Measurements from ENCODE around the gene ZMIZ1.
A peak's percentile ranks its signal among the peaks of the same experiment; 100 is the strongest.

Gene ZMIZ1

DNA sequence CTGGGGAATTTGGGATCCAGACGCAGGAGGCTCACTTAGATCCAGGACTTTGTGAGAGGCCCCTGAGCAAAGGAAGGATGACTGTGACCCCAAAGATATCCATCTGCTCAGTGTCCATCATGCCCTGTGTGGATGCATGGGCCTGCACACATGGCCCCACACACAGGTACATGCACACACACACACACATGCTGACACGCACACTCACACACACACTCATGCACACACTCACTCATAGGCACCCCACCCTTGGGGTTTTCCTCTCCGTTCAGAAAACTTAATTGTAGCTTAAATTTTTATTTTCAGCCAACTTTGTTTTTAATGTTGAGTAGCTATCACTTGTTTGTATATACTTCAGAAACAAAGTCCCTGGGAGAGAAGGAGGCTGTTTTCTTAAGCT, 184.9 kb downstream of the ZMIZ1 start:
- no peak for DNase-seq

GRCh38 chr10:79254333-79255006, 185.7 kb downstream of the ZMIZ1 start:
- DNase-seq: no peak

DNA sequence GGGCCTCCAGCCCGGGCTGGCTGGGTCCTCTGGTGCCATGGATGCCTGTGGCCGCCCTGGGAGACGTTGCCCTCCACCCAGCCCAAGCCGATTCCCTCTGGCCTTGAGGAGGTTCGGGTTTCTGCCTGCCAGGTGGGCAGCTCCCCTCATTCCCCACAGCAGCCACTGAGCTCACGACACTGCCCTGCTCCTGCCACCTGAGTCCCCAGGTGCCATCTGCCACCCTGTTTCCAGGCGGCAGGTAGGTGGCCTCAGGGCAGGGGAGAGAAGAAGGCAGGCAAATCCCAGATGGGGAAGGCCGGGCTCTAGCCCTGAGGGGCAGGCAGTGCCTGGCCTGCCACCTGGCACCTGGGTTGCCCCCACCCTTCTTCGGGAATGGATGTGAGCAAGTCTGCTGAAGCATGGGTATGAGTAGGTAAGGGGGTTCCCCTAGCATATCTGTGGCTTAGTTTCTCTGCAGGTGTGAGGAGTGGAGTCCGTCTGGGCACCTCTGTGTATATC, 186.3 kb downstream of the ZMIZ1 start:
- no peak for DNase-seq

GRCh38 chr10:79256264-79256806, 187.6 kb downstream of the ZMIZ1 start:
- no peak for DNase-seq

DNA sequence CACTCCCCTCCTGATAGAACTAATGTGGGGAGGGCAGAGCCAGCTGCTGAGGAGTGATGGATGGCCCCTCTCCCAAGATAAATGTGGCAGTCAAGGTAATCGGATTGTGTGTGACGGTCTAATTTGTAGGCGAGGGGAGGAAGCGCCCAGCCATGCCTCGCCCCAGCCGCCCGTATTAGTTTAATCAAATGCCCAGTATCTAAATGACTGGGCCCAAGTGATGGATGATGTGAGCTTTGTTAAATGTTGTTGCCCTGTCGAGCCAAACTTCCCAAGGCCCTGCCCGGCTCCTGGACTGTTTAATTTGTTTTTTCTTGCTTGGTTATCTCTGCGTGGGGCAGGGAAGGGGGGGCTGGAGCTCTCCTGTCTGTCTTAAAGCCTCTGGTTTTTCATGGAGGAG, 190.1 kb downstream of the ZMIZ1 start:
- no peak for DNase-seq

DNA sequence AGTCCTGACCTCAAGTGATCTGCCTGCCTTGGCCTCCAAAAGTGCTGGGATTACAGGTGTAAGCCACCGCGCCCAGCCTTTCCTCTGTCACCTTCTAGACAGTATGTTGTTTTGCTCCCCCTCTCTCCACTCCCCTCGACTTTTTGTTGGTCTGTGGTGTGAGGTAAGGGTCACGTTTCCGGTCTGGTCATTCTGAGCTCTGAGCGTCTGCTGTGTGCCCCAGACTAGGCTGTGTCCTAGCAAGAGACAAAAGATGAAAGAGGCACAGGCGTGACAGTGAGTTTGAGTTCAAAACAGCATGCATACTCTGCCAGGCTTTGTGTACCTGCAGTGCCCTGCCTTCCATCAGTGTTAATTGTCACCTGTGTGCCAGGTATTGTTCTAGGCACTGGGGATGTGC, 191.1 kb downstream of the ZMIZ1 start:
- no peak for DNase-seq

DNA sequence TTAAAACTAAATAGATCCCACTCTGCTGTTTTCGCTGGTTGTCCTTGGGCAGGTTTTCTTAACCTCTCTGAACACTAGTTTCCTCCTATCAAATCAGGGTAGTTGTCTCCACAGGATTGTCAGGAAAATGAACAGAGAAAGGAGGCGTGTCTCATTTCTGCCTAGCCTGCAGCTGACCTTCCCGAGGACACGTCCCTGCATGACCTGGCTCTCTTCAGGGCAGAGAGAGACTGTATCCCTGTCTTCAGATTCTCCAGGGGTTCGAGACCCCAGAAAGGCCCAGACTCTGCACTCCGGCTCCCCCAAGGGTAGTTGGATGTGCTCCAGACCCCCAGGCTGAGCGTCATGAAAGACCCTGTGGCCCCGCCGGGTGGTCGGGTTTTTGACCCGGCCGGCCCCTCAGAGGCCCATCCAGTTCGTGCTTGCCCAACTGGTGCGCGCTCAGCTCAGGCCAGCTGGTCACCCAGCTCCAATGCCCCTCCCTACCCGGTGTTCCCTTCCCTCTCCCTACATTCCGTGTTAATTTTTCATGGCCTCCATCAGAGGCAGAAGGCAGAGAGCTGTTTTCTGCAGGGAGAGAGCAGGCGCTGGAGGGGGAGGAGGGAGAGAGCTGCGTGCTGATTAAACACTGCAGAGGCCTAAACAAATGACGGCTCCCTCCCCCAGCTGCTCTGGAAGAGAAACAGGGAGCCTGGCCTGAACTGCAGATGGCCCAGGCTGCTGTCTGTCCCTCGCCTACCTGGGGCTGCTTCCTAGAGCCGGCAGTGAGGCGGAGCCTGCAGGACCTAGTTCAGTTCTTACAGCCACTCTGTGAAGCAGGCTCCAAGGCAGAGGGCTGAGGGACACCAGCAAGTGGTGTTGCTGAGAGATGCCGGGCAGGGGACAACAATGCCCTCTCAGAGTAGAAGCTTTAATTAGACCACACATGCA, 192.3 kb downstream of the ZMIZ1 start:
- DNase-seq: peak; percentile 72

- no peak for DNase-seq
These were observed 193.4 kb downstream of the ZMIZ1 start for GRCh38 chr10:79262131-79262530.

DNA sequence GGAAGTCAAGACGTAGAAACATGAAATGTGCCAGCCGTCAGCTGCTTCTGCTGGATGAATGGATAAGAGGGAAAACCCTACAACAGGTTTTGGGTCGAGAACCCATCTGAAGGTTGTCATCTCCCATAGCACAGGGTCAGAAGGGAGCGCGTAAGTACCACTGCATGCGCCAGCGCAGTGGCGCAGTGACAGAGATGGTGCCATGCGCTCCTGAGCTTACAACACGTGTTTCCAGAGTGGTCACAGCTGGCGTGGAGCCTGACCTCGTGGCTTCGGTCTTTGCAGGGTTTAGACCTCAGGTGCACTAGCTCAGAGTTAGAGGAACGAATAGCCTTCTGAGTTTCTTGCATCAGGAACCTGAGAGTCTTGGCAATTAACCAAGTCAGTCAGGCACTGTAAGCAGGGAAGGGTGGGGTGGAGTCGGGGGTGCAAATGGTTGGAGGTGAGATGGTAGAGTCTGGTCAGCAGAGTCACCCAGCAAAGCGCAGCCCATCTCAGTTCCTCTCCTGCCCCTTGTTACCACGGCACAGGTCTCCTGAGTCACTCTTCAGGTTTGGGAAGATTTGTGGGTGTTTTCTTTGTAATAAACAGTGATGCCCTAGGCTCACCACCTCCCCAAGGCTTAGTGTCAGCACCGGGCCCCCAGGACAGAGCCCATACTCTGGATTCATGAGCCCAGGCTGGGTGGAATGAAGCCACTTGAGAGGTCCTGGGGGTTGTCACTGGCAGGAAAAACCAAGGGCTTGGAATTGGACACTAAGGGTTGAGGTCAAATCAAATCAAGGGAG, 194.4 kb downstream of the ZMIZ1 start:
- no peak for DNase-seq

- no peak for DNase-seq
These were observed 195.2 kb downstream of the ZMIZ1 start for GRCh38 chr10:79263939-79264338.

- no peak for DNase-seq
These were observed 196.2 kb downstream of the ZMIZ1 start for GRCh38 chr10:79264942-79265341.

DNA sequence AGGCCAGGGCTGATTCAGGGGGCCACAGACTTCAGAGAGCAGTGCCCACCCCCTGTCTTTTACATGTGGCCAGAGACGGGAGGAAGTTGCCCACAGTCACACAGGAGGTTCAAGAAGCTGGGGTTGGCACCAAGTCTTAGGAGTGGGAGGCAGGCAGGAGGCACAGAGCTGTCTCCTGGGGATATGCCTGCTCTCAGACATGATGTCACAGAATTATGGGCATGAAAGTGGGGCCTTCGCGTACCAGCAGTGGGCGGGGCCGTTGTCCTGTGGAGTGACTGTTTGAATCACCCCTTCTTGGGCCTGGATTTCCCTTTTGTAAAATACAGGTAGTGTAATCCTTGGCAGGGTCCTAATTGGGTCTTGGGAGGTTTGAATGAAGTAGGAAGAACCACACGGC, 197.3 kb downstream of the ZMIZ1 start:
- no peak for DNase-seq

DNA sequence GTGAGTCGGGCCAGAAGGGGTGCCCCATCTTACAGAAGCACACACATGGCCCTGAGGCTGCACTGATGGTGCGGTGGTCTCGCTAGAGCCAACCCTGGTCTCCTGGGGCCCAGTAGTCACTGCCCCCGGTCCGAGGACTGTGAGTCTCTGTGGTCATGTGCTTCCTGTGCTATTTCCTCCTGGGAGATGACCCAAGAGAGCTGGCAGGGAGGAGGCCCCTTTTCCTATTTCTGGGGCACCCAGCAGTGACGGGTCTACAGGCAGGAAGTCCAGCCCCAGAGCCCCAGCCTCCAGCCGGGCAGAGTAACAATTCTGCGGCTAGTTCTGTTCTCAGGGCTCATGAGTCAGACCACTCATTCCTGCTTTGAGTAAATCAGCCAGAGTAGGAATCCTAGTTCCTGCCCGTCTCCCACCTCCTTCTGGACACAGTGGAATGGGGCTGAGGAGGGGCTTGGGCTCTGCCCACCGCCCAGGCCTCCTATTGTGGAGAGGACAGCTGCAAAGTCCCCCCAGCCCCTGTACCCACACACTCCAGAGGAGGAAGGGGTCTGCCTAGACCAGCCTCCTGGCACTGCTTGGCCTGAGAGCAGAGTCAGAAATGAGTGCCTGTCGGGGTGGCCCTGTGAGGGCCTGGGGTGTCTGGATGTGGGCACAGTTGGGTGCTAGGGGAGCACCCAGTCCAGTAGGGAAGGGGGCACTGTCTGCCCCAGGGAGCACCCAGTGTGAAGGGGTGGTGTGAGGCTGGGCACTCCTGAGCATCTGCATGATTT, 198.0 kb downstream of the ZMIZ1 start:
- DNase-seq: peak; percentile 91

DNA sequence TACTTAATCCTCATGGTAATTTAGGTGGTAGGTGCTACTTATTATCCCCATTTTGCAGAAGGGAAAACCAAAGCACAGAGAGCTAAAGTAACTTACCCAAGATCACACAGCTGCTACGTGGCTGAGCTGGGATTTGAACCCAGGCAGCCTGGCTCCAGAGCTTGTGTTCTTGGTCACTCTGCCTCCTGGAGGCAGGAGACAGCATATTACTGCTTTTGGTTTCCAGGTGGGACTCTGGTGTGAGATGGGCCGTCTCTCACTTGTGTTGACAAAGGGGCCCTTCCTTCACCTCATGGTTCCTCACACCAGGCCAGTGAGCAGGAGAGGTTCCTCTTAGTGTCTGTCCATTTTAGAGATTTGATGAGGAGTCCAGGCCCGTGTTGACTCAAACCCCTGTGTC, 198.7 kb downstream of the ZMIZ1 start:
- DNase-seq: no peak

GRCh38 chr10:79268161-79268601, 199.4 kb downstream of the ZMIZ1 start:
- peak; percentile 58 for DNase-seq

DNA sequence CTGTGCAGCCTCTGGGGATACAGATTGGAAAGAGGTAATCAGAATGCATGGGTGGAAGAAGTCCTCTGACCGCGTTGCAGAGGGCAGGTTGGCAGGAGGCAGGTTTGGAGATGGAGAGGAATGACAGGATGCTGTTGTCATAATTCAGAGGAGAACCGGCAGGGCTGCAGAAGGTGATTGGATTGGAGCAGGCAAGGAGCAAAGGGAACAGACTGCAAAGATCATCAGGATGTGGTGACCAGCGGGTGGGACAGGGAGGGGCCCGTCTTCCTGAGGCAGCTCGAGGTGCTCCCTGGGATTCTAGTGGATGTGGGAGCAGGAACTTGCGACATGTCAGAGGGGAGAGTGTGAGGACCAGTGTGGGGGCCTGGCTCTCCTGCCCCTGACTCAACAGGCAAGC, 200.0 kb downstream of the ZMIZ1 start:
- no peak for DNase-seq

DNA sequence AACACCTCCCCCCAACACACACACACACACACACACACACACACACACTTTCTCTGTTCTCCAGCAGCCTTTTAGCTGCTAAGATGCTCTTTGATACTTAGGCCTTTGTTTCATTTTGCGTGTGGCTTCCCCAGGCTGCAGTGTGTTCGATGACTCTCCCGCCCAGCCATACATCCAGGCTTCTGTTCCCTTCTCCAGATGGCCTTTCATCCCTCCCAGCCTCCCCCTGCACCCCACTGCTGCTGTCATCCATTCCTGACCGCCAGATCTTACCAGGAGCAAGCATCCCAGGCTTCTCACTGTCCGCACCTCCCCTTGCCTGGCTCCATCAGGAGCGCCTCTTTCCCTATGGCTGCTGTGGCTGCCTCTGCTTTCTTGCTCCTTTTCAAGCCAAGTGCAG, 200.7 kb downstream of the ZMIZ1 start:
- DNase-seq: peak; percentile 65

DNA sequence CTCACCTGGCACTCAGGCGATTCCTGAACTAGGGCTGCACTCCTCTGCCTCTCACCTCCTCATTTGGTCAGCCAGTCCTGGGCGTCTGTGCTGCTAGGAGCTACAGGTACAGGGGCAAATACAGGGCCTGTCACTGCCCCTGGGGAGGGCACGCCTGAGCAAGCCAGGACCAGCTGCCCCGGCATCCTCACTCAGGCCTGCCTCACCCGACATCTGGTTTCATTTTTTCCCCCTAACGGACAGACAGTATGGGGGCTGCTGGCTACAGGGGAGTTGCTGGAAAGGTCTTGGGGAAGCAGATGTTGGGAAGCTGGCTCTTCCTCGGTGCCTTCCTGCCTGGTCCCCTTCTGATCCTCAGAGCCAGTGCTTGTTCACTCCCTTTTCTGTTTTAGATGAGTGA, 201.2 kb downstream of the ZMIZ1 start:
- no peak for DNase-seq

GRCh38 chr10:79270466-79271246, 201.9 kb downstream of the ZMIZ1 start:
- peak; percentile 59 for DNase-seq

- DNase-seq: no peak
These were observed 203.6 kb downstream of the ZMIZ1 start for GRCh38 chr10:79272353-79272752.

- DNase-seq: no peak
These were observed 204.8 kb downstream of the ZMIZ1 start for GRCh38 chr10:79273604-79274003.
